OCI-LY1 (cell line): Measurements from ENCODE around the gene EPHA1.

Experiments used
- H2AFZ ChIP-seq: fragments of 200-600 bp; sonication (generic), shearing (Covaris generic); 2 replicates; pipeline ENCODE4 v1.6.0; 2014; ENCODE audit warnings: antibody characterized with exemption, mild to moderate bottlenecking, low read length
- H3F3A ChIP-seq: fragments of 200-600 bp; sonication (generic), shearing (Covaris generic); 2 replicates; pipeline ENCODE4 v1.6.0; 2014; ENCODE audit warnings: mild to moderate bottlenecking, antibody characterized with exemption, low read length, moderate library complexity; ENCODE audit not compliant: insufficient read depth
- H3K27ac ChIP-seq: fragments of 200-600 bp; sonication (generic); 2 replicates; pipeline ENCODE4 v1.5.1; 2014; ENCODE audit warnings: low read length, mixed run types, mild to moderate bottlenecking, low read depth; ENCODE audit not compliant: poor library complexity, severe bottlenecking
- H3K27me3 ChIP-seq: fragments of 200-600 bp; sonication (generic); 2 replicates; pipeline ENCODE4 v1.6.0; 2014; ENCODE audit warnings: antibody characterized with exemption, mild to moderate bottlenecking, low read length, moderate library complexity; ENCODE audit not compliant: insufficient read depth
- H3K36me3 ChIP-seq: fragments of 200-600 bp; sonication (generic); 2 replicates; pipeline ENCODE4 v1.6.1; 2014; ENCODE audit warnings: mild to moderate bottlenecking, antibody characterized with exemption, low read length, moderate library complexity, mixed read lengths; ENCODE audit not compliant: insufficient read depth
- H3K4me1 ChIP-seq: fragments of 200-600 bp; sonication (generic); 2 replicates; pipeline ENCODE4 v1.5.1; 2014; ENCODE audit warnings: mild to moderate bottlenecking, low read length, moderate library complexity; ENCODE audit not compliant: insufficient read depth, severe bottlenecking
- H3K4me2 ChIP-seq: fragments of 200-600 bp; sonication (generic), shearing (Covaris generic); 2 replicates; pipeline ENCODE4 v1.6.1; 2014; ENCODE audit warnings: low read length
- H3K4me3 ChIP-seq: fragments of 200-600 bp; sonication (generic); 2 replicates; pipeline ENCODE4 v1.5.1; 2014; ENCODE audit warnings: low read length, low read depth, mild to moderate bottlenecking, mixed read lengths; ENCODE audit not compliant: poor library complexity, severe bottlenecking
- H3K79me2 ChIP-seq: fragments of 200-600 bp; shearing (Covaris generic); 2 replicates; pipeline ENCODE4 v1.6.1; 2016; ENCODE audit warnings: mixed run types, low read length, mixed read lengths; ENCODE audit not compliant: insufficient read depth
- H3K9ac ChIP-seq: fragments of 200-600 bp; sonication (generic), shearing (Covaris generic); 2 replicates; pipeline ENCODE4 v1.6.1; 2014; ENCODE audit warnings: mild to moderate bottlenecking, low read length, mixed read lengths
- H3K9me2 ChIP-seq: fragments of 200-600 bp; sonication (generic), shearing (Covaris generic); 2 replicates; pipeline ENCODE4 v1.6.1; 2014; ENCODE audit warnings: low read depth, mild to moderate bottlenecking, low read length, mixed read lengths
- H3K9me3 ChIP-seq: fragments of 200-600 bp; shearing (Covaris generic); 2 replicates; pipeline ENCODE4 v1.6.1; 2014; ENCODE audit warnings: low read length, mixed read lengths
- H4K20me1 ChIP-seq: fragments of 200-600 bp; sonication (generic), shearing (Covaris generic); 2 replicates; pipeline ENCODE4 v1.6.0; 2016; ENCODE audit warnings: mild to moderate bottlenecking, low read length; ENCODE audit not compliant: insufficient read depth
- CTCF ChIP-seq: fragments of 200-600 bp; sonication (generic), shearing (Covaris generic); IDR thresholded peaks from 2 replicates; pipeline ENCODE4 v1.5.1; 2017; ENCODE audit warnings: mild to moderate bottlenecking, antibody characterized with exemption, low read length, moderate library complexity, mixed read lengths
- EZH2 ChIP-seq: fragments of 200-600 bp; sonication (generic), shearing (Covaris generic); IDR thresholded peaks from 2 replicates; pipeline ENCODE4 v1.8.0; 2017; ENCODE audit warnings: borderline replicate concordance, mixed run types, mild to moderate bottlenecking, antibody characterized with exemption, low read length, moderate library complexity, mixed read lengths

EPHA1 gene

GRCh38 chr7:143394777-143395176 is 13.9 kb downstream of the EPHA1 start:
- H3K9me2 ChIP-seq, result no peaks in the 10 kb centered on the region
- no peak overlapping the region for H2AFZ ChIP-seq
- no peaks in the 10 kb centered on the region for H4K20me1 ChIP-seq
- H3K4me3 ChIP-seq, result no peak overlapping the region
- no peaks in the 10 kb centered on the region for H3K9me3 ChIP-seq
- H3K9ac ChIP-seq, result no peak overlapping the region
- H3F3A ChIP-seq, result no peaks in the 10 kb centered on the region
- H3K36me3 ChIP-seq, result no peaks in the 10 kb centered on the region
- H3K79me2 ChIP-seq, result no peaks in the 10 kb centered on the region
- H3K4me1 ChIP-seq, result no peaks in the 10 kb centered on the region
- H3K27me3 ChIP-seq, result no peaks in the 10 kb centered on the region
- no peak for TF ChIP-seq EZH2
- TF ChIP-seq CTCF, result no peak
- H3K27ac ChIP-seq, result no peak overlapping the region
- no peak overlapping the region for H3K4me2 ChIP-seq

- Histone ChIP-seq H4K20me1 (no peaks in the 10 kb centered on the region), H3K27me3 (no peaks in the 10 kb centered on the region), H3K4me1 (no peaks in the 10 kb centered on the region), H3K9me2 (no peaks in the 10 kb centered on the region), H2AFZ (no peak overlapping the region), H3K4me2 (no peak overlapping the region), H3K27ac (no peak overlapping the region), H3K4me3 (no peak overlapping the region), H3K9me3 (no peaks in the 10 kb centered on the region), H3K9ac (no peak overlapping the region), H3F3A (no peaks in the 10 kb centered on the region), H3K79me2 (no peaks in the 10 kb centered on the region), H3K36me3 (no peaks in the 10 kb centered on the region)
- no peak for TF ChIP-seq CTCF
- TF ChIP-seq EZH2, result no peak
Observed at GRCh38 chr7:143394068-143394467, 14.6 kb downstream of the EPHA1 start.

GRCh38 chr7:143393267-143394041 is 15.2 kb downstream of the EPHA1 start:
- Histone ChIP-seq H3K9me3 (no peaks in the 10 kb centered on the region), H3K27ac (no peak overlapping the region), H4K20me1 (no peaks in the 10 kb centered on the region), H3F3A (no peaks in the 10 kb centered on the region), H3K27me3 (no peaks in the 10 kb centered on the region), H3K4me1 (no peaks in the 10 kb centered on the region), H3K79me2 (no peaks in the 10 kb centered on the region), H3K9ac (no peak overlapping the region), H3K36me3 (no peaks in the 10 kb centered on the region), H3K4me2 (no peak overlapping the region), H3K9me2 (no peaks in the 10 kb centered on the region), H3K4me3 (no peak overlapping the region), H2AFZ (no peak overlapping the region)
- no peak for TF ChIP-seq CTCF
- no peak for TF ChIP-seq EZH2
